Activated naive CD4-positive, alpha-beta T cell treated with anti-CD3 and anti-CD28 coated beads, Interleukin-2, amount 50 U/mL, for 24 hours (primary cell): ENCODE measurements around the gene TRAIP.

ENCODE experiments used
- H3K27ac Mint-ChIP-seq: one replicate; pipeline ENCODE4 v1.8.0; 2021; ENCODE audit warnings: mild to moderate bottlenecking, mixed read lengths
- H3K27me3 Mint-ChIP-seq: one replicate; pipeline ENCODE4 v1.8.0; 2021; ENCODE audit warnings: mixed read lengths
- H3K36me3 Mint-ChIP-seq: one replicate; pipeline ENCODE4 v1.8.0; 2021; ENCODE audit warnings: mixed read lengths
- H3K4me1 Mint-ChIP-seq: one replicate; pipeline ENCODE4 v1.8.0; 2021; ENCODE audit warnings: mixed read lengths
- H3K4me3 Mint-ChIP-seq: one replicate; pipeline ENCODE4 v1.8.0; 2021; ENCODE audit warnings: mild to moderate bottlenecking, mixed read lengths
- H3K9me3 Mint-ChIP-seq: one replicate; pipeline ENCODE4 v1.8.0; 2021; ENCODE audit warnings: mixed read lengths

TRAIP gene

DNA sequence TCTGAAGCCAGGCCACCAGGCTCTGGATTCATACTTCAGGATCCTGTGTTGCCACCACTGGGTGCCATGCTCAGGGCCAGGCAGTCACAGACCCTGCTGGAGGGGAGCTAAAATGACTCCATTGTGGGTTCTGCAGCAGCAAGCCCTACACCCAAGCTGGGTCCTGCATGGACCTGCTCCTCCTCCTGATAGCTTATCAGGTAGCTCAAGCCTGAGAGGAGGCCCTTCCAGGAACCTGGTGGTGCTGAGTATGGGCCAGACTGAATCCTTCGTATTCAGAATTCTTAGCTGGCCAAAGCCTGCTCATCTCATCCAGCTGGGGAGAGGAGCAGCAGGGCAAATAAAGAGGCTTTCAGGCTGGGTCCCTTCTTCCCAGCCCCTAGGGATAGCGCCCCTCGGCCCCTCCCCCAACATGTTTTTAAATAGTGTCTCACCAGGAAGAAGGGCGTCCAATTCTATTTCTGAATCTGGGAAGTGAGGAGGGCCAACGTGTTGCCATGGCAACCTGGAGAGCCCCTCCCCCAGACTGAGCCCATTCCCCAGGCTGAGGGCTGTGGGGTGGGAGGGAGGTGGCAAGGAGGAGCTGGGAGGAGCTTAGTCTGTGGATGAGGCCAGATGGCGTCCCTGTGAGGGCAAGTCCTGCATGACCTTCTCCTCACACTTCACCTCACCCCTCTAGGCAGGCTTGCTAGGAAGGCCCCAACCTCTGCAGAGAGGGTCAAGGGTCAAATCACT is 24.4 kb upstream of the TRAIP start:
- H3K27me3 Mint-ChIP-seq = no peaks in the 10 kb centered on the region
- H3K4me3 Mint-ChIP-seq = no peak overlapping the region
- no peaks in the 10 kb centered on the region for H3K36me3 Mint-ChIP-seq
- no peaks in the 10 kb centered on the region for H3K4me1 Mint-ChIP-seq
- H3K27ac Mint-ChIP-seq = no peak overlapping the region
- no peaks in the 10 kb centered on the region for H3K9me3 Mint-ChIP-seq

DNA sequence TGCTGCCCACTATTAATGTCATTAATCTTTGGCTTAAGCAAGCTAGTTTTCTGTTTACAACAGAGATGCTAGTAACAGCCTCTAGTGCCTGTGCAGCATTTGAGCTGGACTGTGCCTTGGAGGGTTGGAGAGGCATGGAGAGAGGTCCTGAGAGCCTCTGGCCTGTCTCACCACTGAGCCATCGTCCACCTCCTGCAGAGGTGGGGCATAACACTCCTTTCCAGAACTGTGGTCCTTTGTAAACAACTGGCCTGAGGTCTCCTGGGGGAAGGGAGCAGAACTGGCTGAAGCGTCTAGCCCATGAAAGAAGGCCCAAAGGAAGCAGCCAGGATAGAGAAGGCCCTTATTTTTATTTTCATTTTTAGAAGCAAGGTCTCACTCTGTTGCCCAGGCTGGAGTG is 23.4 kb upstream of the TRAIP start:
- Mint-ChIP-seq H3K27me3 (no peaks in the 10 kb centered on the region), H3K36me3 (no peaks in the 10 kb centered on the region), H3K9me3 (no peaks in the 10 kb centered on the region), H3K4me1 (no peaks in the 10 kb centered on the region), H3K4me3 (no peak overlapping the region), H3K27ac (no peak overlapping the region)

DNA sequence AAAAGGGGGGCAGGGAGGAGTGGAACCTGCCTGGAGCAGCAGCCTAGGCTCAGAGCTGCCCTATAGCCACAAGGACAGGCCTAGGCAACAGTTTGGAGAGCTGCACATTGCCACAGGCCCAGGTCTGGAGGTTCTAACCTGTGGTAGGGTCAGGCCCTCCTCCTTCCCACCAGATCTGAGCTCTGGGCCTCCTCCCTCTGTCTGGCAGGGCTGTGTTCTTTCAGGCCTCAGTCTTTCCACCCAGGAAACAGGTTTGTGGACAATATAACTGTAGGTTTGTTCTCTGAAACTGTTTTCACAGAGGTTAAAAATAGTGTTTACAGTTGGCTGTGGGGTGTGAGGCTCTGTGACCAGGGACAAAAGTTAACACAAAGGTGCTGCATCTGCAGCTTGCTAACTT is 22.3 kb upstream of the TRAIP start:
- H3K4me3 Mint-ChIP-seq = no peak overlapping the region
- no peaks in the 10 kb centered on the region for H3K4me1 Mint-ChIP-seq
- H3K9me3 Mint-ChIP-seq = no peaks in the 10 kb centered on the region
- H3K36me3 Mint-ChIP-seq = no peaks in the 10 kb centered on the region
- no peak overlapping the region for H3K27ac Mint-ChIP-seq
- H3K27me3 Mint-ChIP-seq = no peaks in the 10 kb centered on the region

DNA sequence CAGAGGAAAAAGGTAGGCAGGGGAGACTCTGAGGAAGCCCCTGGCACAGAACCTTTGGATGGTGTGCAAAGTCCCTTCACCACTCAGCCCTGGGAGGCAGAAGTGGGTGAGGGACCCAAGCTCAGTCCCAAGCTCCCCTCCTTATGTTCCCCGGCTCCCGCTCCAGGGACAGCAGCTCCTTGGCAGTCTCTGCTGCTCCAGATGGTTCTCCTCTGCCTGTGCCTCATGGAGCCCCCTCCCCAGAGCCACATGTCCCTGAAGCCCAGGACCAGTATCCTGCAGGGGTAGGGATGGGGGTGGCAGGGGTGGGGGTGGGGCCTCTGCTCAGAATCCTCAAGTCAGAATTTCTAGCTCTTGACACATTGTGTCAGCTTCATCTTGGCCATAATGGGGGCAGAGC is 21.4 kb upstream of the TRAIP start:
- no peak overlapping the region for H3K27ac Mint-ChIP-seq
- H3K9me3 Mint-ChIP-seq = no peaks in the 10 kb centered on the region
- H3K27me3 Mint-ChIP-seq = no peaks in the 10 kb centered on the region
- no peak overlapping the region for H3K4me3 Mint-ChIP-seq
- H3K4me1 Mint-ChIP-seq = no peaks in the 10 kb centered on the region
- H3K36me3 Mint-ChIP-seq = no peaks in the 10 kb centered on the region

DNA sequence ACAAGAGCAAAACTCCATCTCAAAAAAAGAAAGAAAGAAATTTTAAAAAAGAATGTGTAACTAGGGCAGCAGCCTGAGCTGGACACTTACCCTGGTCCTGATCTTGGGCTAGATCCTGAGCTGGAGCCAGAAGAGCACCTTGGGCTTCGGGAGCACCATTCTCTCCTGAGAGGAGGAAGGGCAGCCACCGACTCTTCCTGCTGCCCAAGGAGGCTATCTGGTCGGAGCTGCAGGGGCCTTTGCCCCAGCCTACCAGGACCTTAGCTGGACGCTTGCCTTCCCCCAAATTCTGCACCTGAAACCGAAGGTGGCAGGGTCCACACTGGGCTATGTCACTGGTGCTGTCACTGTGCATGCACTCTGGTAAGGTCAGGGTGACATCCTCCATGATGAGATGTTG is 20.2 kb upstream of the TRAIP start:
- H3K27me3 Mint-ChIP-seq = peaks cover under 1% of the 10 kb centered on the region
- H3K36me3 Mint-ChIP-seq = no peaks in the 10 kb centered on the region
- no peaks in the 10 kb centered on the region for H3K4me1 Mint-ChIP-seq
- no peak overlapping the region for H3K4me3 Mint-ChIP-seq
- no peak overlapping the region for H3K27ac Mint-ChIP-seq
- H3K9me3 Mint-ChIP-seq = no peaks in the 10 kb centered on the region

DNA sequence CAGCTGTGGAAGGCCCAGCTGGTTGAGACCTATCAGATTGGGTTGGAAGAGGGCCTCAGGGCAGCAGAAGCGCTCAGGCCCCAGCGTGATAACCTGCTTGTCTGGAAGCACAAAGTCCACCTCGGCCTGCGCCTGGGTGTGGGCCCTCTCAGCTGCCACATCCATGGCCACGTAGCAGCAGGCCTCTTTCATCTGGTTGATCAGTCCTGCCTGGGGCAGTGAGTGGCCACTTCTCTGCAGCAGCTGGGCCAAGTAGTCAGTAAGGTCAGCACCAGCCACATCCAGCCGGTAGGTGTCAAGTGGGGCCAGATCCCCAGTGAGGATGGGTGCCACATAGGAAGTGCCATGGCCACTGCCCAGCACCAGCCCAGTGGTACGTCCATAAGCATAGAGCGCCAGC is 17.3 kb upstream of the TRAIP start:
- Mint-ChIP-seq H3K4me3 (no peak overlapping the region), H3K27me3 (peaks cover 3% of the 10 kb centered on the region), H3K27ac (no peak overlapping the region), H3K36me3 (no peaks in the 10 kb centered on the region), H3K4me1 (no peaks in the 10 kb centered on the region), H3K9me3 (no peaks in the 10 kb centered on the region)

DNA sequence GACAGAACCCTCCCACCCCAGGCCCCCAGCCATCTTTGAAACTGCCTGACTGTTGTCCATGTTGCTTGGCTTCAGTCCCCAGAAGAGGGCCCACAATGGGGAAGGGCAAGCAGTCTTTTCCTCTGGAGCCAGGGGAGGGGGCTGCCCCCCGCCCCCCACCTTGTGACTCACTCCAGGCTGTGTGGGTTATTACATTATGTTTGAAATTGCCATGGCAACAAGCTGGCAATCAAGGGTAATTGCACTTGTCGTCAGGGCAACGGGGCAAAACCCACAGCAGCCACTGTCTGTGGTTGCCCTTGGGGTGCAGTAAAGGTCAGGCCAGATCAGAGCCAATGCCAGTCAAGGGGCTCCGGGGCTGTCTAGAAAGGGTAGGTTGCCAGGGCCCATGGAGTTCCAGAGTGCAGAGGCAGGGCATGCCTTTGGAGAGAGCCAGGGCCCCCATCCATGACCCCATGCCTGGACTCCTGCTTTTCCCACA is 16.5 kb upstream of the TRAIP start:
- Mint-ChIP-seq H3K27me3 (peaks cover 3% of the 10 kb centered on the region), H3K9me3 (no peaks in the 10 kb centered on the region), H3K4me1 (no peaks in the 10 kb centered on the region), H3K4me3 (no peak overlapping the region), H3K36me3 (no peaks in the 10 kb centered on the region), H3K27ac (no peak overlapping the region)

DNA sequence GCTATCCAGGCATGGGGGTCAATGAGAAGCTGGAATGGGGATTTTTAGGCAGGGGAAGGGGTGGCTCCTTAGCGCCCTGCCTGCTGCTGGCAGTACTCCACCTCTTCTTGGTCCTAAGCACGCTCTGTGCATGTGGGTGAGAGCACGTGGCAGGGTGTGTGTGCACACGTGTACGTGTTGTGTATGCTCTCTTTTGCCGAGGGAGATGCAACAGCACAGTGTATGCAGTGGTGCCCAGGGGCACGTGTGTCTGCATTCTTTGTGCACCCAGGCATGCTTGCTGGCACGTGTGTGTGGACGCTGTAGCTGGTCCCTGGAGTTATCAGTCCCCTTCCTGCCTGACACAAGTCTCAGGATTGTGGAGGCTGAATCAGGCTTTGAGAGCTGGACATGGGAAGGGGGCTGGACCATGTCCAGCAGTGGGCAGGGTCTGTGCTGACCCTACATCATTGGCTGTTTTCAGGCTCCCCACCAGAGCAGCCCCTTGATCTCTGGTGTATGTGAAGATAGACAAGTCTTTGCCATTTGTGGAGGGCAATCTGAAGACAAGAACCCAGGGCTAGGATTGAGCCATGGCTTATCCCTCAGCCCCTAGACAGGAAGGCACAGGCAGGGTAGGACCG is 15.3 kb upstream of the TRAIP start:
- Mint-ChIP-seq H3K27me3 (peaks cover 11% of the 10 kb centered on the region), H3K36me3 (no peaks in the 10 kb centered on the region), H3K27ac (no peak overlapping the region), H3K4me1 (no peaks in the 10 kb centered on the region), H3K4me3 (no peak overlapping the region), H3K9me3 (no peaks in the 10 kb centered on the region)

DNA sequence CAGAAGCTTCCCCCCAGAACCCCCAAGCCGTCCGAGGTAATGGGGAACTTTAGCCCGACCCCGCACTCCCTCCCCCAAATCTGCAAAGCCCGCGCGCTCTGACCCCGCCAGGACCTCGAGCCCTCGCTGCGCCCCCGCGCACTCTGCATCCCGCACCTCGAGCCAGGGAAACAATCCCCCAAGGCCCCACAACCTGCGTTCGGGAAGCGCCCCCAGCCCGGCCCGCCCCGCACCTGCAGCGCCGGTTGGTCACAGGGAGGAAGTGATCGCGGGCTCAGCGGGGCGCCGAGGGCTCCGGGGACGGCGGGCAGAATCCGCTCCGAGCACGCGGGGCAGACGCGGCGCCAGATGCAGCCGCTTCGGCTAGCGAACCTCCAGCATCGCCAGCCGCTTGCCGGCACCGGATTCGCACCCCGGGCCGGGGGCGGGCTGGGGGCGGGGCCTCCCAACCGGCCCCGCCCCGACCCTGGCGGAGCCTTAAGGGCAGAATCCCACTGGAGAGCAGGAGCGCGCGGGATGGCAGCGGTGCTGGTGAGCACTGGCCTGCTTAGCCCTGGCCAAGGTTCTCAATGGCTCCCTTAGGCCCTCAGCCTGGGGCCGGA is 13.3 kb upstream of the TRAIP start, which contains the start of gene CAMKV:
Gene CAMKV, minus strand, starts transcription at position 382 of the 602 bp plus-strand sequence. CDS start 7,518 bp downstream, outside the sequence.
- Mint-ChIP-seq H3K9me3 (no peaks in the 10 kb centered on the region), H3K4me3 (peak within 1 kb of the TSS; percentile 47), H3K4me1 (no peaks in the 10 kb centered on the region), H3K27me3 (peaks cover 11% of the 10 kb centered on the region), H3K27ac (no peak within 1 kb of the TSS), H3K36me3 (no peaks in the 10 kb centered on the region)

DNA sequence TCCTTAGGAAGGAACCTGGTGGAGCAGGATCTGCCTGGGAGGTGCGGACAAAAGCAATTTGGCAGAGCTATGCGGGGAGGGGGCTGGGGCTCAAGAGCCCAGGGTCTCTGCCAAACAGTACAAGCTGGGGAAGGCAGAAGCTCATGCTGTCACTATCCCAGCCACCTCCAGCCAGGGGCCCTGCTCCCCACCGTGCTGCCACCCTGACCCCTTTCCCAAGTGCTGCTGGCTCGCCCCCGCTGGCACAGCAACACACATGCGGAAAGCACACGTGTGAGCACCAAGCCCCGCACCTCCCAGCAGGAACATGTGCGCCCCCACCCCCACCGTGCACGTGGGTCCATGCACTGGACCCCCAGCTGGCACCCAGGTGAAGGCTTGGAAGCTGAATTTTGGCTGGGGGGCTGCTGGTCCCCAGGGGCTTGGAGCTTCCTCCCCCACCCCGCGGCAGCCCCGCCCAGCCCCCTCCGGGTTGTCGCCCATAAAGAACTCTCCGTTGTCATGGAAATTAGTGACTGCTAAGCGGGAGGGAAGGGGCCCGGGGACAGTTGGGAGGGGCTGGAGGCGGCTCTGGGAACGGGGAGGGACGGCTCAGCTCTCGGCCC is 12.6 kb upstream of the TRAIP start:
- Mint-ChIP-seq H3K27ac (no peak overlapping the region), H3K27me3 (peaks cover 13% of the 10 kb centered on the region), H3K4me1 (no peaks in the 10 kb centered on the region), H3K9me3 (no peaks in the 10 kb centered on the region), H3K36me3 (no peaks in the 10 kb centered on the region), H3K4me3 (peak overlapping the region; percentile 47)

DNA sequence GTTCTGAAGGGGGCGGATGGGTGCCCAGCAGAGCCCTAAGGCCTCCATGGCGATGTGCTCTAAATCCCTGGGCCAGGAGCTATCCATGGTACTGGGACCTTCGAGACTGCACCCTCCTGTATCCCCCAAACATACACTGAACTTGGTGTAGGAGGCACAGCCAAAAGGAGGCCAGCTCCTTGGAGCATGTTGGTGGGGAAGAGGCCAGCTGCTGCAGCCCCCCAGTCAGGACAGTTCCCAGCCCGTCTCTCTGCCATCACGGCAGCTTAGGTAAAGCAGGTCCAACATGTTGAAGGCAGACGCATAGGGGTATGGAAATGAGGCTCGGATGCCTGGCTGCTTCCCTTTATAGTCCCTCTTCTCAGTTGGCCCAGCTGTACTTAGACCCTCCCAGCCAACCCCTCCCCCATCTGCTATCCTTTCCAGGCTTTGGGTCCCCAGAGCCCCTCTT is 11.5 kb upstream of the TRAIP start:
- Mint-ChIP-seq H3K4me3 (peak overlapping the region; percentile 47), H3K4me1 (no peaks in the 10 kb centered on the region), H3K36me3 (no peaks in the 10 kb centered on the region), H3K9me3 (no peaks in the 10 kb centered on the region), H3K27ac (no peak overlapping the region), H3K27me3 (peaks cover 17% of the 10 kb centered on the region)

DNA sequence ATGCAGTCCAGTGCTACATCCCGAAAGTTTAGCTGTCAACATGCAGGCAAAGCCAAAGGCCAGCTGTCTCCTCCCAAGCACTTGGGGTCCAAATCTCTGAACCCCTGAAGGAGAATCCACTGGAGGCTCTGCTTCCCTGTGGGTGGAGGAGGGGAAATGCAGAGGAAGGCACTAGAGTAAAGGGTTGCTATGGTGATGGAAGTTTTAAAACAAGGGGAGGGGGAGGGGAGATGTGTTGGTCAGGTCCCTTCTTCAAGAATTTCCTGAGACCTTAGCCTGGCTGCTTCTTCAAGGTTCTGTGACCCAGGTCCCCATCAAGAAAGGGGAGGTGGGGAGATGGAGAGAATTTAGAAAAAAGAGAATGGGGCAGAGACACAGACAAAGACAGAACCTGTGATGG is 11.0 kb upstream of the TRAIP start:
- H3K36me3 Mint-ChIP-seq = no peaks in the 10 kb centered on the region
- H3K27ac Mint-ChIP-seq = no peak overlapping the region
- peaks cover 20% of the 10 kb centered on the region for H3K27me3 Mint-ChIP-seq
- no peaks in the 10 kb centered on the region for H3K9me3 Mint-ChIP-seq
- no peak overlapping the region for H3K4me3 Mint-ChIP-seq
- H3K4me1 Mint-ChIP-seq = no peaks in the 10 kb centered on the region

DNA sequence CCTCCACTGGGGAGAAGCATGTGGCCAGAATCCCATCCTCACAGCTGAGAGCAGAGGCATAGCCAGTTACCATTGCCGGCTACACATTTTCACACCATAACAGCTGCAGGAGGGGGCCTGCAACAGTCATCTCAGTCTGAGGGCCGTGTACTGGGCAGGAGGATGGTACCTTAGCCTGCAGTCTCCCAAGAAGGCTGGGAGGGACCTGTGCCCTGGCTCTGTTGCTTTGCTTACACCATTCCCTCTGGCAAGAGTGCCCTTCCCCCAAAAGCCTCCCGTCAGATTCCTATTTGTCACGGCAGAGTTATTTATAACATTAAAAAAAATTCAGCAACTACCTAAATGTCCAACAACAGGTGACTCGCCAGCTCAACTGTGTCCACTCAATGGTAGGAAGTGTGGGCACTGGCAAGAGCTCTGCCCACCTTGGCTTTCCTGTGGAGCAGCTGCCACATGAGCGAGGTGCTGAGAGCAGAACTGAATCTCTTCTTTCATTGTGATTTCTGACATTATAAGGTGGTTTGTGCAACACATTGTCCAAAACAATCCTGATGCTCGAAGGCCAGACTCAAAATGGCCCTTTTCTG is 8.9 kb upstream of the TRAIP start:
- Mint-ChIP-seq H3K36me3 (no peaks in the 10 kb centered on the region), H3K4me3 (no peak overlapping the region), H3K27me3 (peaks cover 17% of the 10 kb centered on the region), H3K9me3 (no peaks in the 10 kb centered on the region), H3K4me1 (no peaks in the 10 kb centered on the region), H3K27ac (no peak overlapping the region)

DNA sequence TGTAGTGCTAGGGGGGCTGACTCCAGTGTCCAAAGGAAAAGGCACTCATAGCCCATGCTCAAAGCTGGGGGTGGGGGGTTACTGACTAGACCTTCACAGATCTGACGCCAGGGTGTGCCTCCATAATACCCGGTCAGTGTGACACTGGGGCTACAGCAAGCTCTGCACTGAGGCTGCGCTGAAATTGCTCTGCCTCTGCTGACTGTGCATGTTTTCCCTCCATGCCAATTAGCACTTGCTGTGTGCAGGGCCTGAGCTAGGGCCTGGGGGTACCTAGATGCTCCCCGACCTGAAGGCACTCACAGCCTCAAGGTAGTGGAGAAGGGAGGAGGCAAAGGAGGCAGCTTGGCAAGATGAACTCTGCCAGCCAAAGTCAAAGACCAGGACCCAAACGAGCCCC is 8.1 kb upstream of the TRAIP start:
- no peak overlapping the region for H3K4me3 Mint-ChIP-seq
- H3K27me3 Mint-ChIP-seq = peaks cover 17% of the 10 kb centered on the region
- no peaks in the 10 kb centered on the region for H3K36me3 Mint-ChIP-seq
- no peaks in the 10 kb centered on the region for H3K4me1 Mint-ChIP-seq
- no peak overlapping the region for H3K27ac Mint-ChIP-seq
- no peaks in the 10 kb centered on the region for H3K9me3 Mint-ChIP-seq

DNA sequence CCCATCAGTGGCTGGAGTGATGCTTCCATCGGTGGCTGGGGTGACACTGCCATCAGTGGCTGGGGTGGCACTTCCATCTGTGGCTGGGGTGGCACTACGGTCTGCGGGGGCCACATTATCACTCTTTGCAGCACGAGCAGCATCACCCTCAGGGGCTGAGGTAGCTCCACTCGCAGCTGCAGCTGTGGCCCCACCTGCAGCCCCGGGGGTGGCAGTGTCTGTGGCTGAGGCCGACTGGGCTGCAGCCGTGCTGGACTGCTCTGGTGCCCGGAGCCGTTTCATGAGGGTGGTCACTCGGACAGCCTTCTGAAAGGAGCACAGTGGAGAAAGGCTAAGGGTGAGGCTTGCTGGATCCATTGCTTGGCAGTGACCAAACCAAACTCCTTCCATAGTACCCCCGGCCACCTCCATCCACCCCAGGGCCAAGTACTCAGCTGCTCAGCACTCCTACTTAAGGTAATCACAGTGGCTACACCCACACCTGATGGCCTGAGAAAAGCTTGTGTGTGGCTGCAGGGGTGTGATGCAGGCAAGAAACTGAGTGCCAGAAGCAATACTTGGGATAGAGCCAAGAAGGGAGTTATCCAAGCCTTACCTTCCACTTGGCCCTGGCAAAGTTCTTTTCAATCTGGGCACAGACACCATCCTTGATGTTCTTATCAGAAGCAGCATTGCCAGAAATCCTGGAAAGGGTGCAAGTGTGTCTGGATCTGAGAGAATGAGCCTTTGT is 3.4 kb upstream of the TRAIP start:
- H3K9me3 Mint-ChIP-seq = no peaks in the 10 kb centered on the region
- peaks cover 9% of the 10 kb centered on the region for H3K4me1 Mint-ChIP-seq
- H3K36me3 Mint-ChIP-seq = no peaks in the 10 kb centered on the region
- H3K4me3 Mint-ChIP-seq = no peak overlapping the region
- H3K27me3 Mint-ChIP-seq = peaks cover 9% of the 10 kb centered on the region
- H3K27ac Mint-ChIP-seq = no peak overlapping the region
